Right atrium auricular region (tissue), 2 donors: ENCODE measurements around the gene MTMR11. TPM values are rescaled to one million over a fixed set of nuclear protein-coding genes. Genes with fewer than 3 reads are reported as not detected.
"Not testable (repeated sequence)": the region's sequence is repeated elsewhere in the genome, so short reads cannot be mapped to it uniquely, and the experiment has no call there.

Source experiments
- DNase-seq: peaks from one replicate; pipeline ENCODE4 v3.0.0-alpha.2; 2019; ENCODE audit warnings: low spot score
- H3K27ac ChIP-seq, 2 donors: fragments of 200-600 bp; sonication (generic); 1 replicate in 1 of 2; 2 replicates in 1 of 2; pipeline ENCODE4 v1.5.1; 2016 to 2019
- H3K27me3 ChIP-seq, 2 donors: fragments of 200-600 bp; sonication (generic); one replicate each; pipeline versions ENCODE4 v1.5.1 to v1.6.0; 2017 to 2019
- H3K36me3 ChIP-seq: fragments of 200-600 bp; sonication (generic); one replicate; pipeline ENCODE4 v1.5.1; 2016
- H3K4me1 ChIP-seq, 2 donors: fragments of 200-600 bp; sonication (generic); one replicate each; pipeline versions ENCODE4 v1.5.1 to v1.6.0; 2017 to 2019
- H3K4me3 ChIP-seq, 2 donors: fragments of 200-600 bp; sonication (generic); 1 replicate in 1 of 2; 2 replicates in 1 of 2; pipeline ENCODE4 v1.5.1; 2017 to 2019; ENCODE audit warnings: mild to moderate bottlenecking in 1 of 2, moderate library complexity in 1 of 2
- H3K9me3 ChIP-seq, 2 donors: fragments of 200-600 bp; sonication (generic); one replicate each; pipeline ENCODE4 v1.5.1; 2019
- CTCF ChIP-seq, 2 donors: fragments of 200-600 bp; sonication (generic); IDR thresholded peaks; one replicate each; pipeline ENCODE4 v1.5.1; 2019; ENCODE audit warnings: antibody characterized with exemption in 2 of 2
- total RNA-seq, 2 donors: library from RNA; depleted of rRNA; stranded (reverse); fragments of >200 nt; gene quantifications; one replicate each; pipeline ENCODE4 v1.1.0, GENCODE V29; 2016

Gene MTMR11
- total RNA-seq, 2 donors from 2014 or later = 1.6 to 9.6 TPM

GRCh38 chr1:149888999-149889289 is 47.7 kb downstream of the MTMR11 start:
- H3K27ac ChIP-seq = peak overlapping the region; percentile 95 to 99
- H3K27me3 ChIP-seq = no peaks in the 10 kb centered on the region
- peaks cover 0 to 12% of the 10 kb centered on the region in 2 donors for H3K4me1 ChIP-seq
- no peaks in the 10 kb centered on the region for H3K9me3 ChIP-seq
- TF ChIP-seq CTCF (IDR thresholded peaks at IDR 0.05) = no peak
- H3K36me3 ChIP-seq = no peaks in the 10 kb centered on the region
- DNase-seq = peak; percentile 66
- H3K4me3 ChIP-seq = peak overlapping the region; percentile 64 to 66

GRCh38 chr1:149888247-149888998 is 48.3 kb downstream of the MTMR11 start:
- TF ChIP-seq CTCF (IDR thresholded peaks at IDR 0.05) = peak; percentile 11 to 69
- Histone ChIP-seq H3K27me3 (no peaks in the 10 kb centered on the region), H3K9me3 (no peaks in the 10 kb centered on the region), H3K27ac (peak overlapping the region; percentile 95 to 99), H3K4me3 (peak overlapping the region; percentile 64 to 66), H3K4me1 (peaks cover 0 to 18% of the 10 kb centered on the region in 2 donors), H3K36me3 (no peaks in the 10 kb centered on the region)
- DNase-seq = peak; percentile 85

GRCh38 chr1:149887456-149888246 is 49.0 kb downstream of the MTMR11 start:
- DNase-seq = peak; percentile 95
- TF ChIP-seq CTCF (IDR thresholded peaks at IDR 0.05) = no peak
- Histone ChIP-seq H3K4me1 (peaks cover 0 to 19% of the 10 kb centered on the region in 2 donors), H3K4me3 (peak overlapping the region; percentile 64 to 66), H3K9me3 (no peaks in the 10 kb centered on the region), H3K27me3 (no peaks in the 10 kb centered on the region), H3K27ac (peak overlapping the region; percentile 95 to 99), H3K36me3 (no peaks in the 10 kb centered on the region)

GRCh38 chr1:149887196-149887455 is 49.6 kb downstream of the MTMR11 start:
- Histone ChIP-seq H3K27ac (peak overlapping the region; percentile 95 to 99), H3K4me1 (peaks cover 0 to 19% of the 10 kb centered on the region in 2 donors), H3K4me3 (peak overlapping the region; percentile 64 to 66)
- H3K27me3 ChIP-seq, DNase-seq, H3K9me3 ChIP-seq, H3K36me3 ChIP-seq: not testable (repeated sequence)

GRCh38 chr1:149886396-149887195 is 50.1 kb downstream of the MTMR11 start:
- peak; percentile 97 for DNase-seq
- peak overlapping the region; percentile 95 to 99 for H3K27ac ChIP-seq
- no peak for TF ChIP-seq CTCF (IDR thresholded peaks at IDR 0.05)
- H3K9me3 ChIP-seq = no peaks in the 10 kb centered on the region
- no peaks in the 10 kb centered on the region for H3K27me3 ChIP-seq
- H3K4me1 ChIP-seq = peaks cover 0 to 19% of the 10 kb centered on the region in 2 donors
- H3K4me3 ChIP-seq = peak overlapping the region; percentile 66 to 78
- no peaks in the 10 kb centered on the region for H3K36me3 ChIP-seq

GRCh38 chr1:149886121-149886395 is 50.6 kb downstream of the MTMR11 start:
- H3K27ac ChIP-seq = peak overlapping the region; percentile 95 to 99
- H3K36me3 ChIP-seq, H3K9me3 ChIP-seq, H3K27me3 ChIP-seq: not testable (repeated sequence)
- DNase-seq = peak; percentile 60
- H3K4me3 ChIP-seq = peak overlapping the region; percentile 66 to 78
- H3K4me1 ChIP-seq = peaks cover 0 to 19% of the 10 kb centered on the region in 2 donors
